Daoy (cell line): ENCODE data around the gene ZNRF4. TPM values are rescaled to one million over a fixed set of nuclear protein-coding genes. Genes with fewer than 3 reads are reported as not detected.

ENCODE experiments used
- DNase-seq: peaks from one replicate; pipeline ENCODE4 v3.0.0-alpha.2; 2015; ENCODE audit warnings: low read depth
- total RNA-seq: library from RNA; depleted of rRNA; stranded (reverse); fragments of >200 nt; shearing (Covaris generic); gene quantifications from 2 replicates; pipeline ENCODE4 v1.2.3, GENCODE V29; 2014; rRNA removed

Gene ZNRF4
- total RNA-seq, 1 experiment from 2014 or later: not detected

- DNase-seq: no peak
Measured at GRCh38 chr19:5504114-5504513, 48.9 kb downstream of the ZNRF4 start.

Other genes starting within 250 kb of the ZNRF4 start
- 38.9 and 43.9 TPM in 2 replicates for gene PTPRS, start 114.6 kb upstream of the ZNRF4 start, total RNA-seq
- gene TINCR, start 112.5 kb downstream of the ZNRF4 start, total RNA-seq: 0.12 and 0.40 TPM in 2 replicates
- gene SAFB2, start 167.4 kb downstream of the ZNRF4 start, total RNA-seq: 29.7 and 32.4 TPM in 2 replicates
- 47.0 and 57.0 TPM in 2 replicates for gene SAFB, start 167.7 kb downstream of the ZNRF4 start, total RNA-seq
- 70.3 and 76.2 TPM in 2 replicates for gene MICOS13, start 225.1 kb downstream of the ZNRF4 start, total RNA-seq
- 2.2 and 6.3 TPM in 2 replicates for gene HSD11B1L, start 225.6 kb downstream of the ZNRF4 start, total RNA-seq
- gene RPL36, start 234.9 kb downstream of the ZNRF4 start, total RNA-seq: 845 and 864 TPM in 2 replicates